CD1c-positive myeloid dendritic cell (primary cell): Measurements from ENCODE around the gene GPN2.
"Not testable (repeated sequence)": the region's sequence is repeated elsewhere in the genome, so short reads cannot be mapped to it uniquely, and the experiment has no call there.

Experiments
- DNase-seq: peaks from one replicate; pipeline ENCODE4 v3.0.0-alpha.2; 2016; ENCODE audit errors: extremely low spot score

Gene GPN2

GRCh38 chr1:26858160-26858559 is 31.9 kb downstream of the GPN2 start:
- no peak for DNase-seq

- DNase-seq: no peak
Observed at GRCh38 chr1:26857473-26858060, 32.5 kb downstream of the GPN2 start.

- no peak for DNase-seq
Observed at GRCh38 chr1:26856604-26857469, 33.2 kb downstream of the GPN2 start.

DNA sequence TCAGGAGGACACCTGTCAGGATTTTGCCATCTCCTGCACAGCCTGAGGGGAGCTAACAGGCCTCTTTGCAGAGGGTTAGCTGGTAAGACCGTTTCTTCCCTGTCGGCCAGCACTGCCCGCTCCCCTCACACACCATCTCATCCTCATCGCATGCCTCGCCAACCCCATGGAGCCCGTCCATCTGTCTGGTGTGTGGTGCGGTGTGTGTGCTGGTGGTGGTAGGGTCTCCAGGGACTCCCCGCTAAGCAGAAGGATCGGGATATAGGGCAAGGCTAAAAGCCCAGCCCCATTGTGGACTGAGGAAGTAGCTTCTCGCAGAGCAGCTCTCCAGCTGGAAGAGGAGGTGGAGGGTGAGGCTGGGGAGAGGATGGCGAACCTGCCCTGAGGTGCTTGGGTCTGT is 33.9 kb downstream of the GPN2 start:
- DNase-seq: no peak

DNA sequence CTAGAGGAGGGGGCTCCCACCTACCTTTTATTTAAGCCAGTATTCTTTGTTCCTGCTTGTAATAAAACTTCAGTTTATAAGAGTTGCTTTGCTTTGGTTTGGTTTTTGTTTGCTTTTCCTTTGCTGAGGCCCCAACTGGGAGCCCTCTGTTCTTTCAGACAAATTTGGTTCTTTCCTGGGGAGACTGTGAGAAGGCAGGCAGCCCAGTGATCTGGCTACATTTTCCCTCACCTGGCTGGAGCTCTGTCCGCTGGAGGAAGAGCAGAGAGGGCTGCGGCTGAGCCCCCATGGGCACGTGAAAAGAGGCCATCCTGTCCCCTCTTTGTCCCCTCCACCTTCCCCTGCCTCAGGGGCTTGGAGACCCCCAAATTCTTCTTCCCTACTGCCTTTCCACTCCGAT is 34.4 kb downstream of the GPN2 start:
- DNase-seq: no peak

- DNase-seq: no peak
Observed at GRCh38 chr1:26854906-26855305, 35.2 kb downstream of the GPN2 start.

- DNase-seq: no peak
Observed at GRCh38 chr1:26853600-26853999, 36.5 kb downstream of the GPN2 start.

GRCh38 chr1:26853156-26853555 is 36.9 kb downstream of the GPN2 start:
- DNase-seq: peak; percentile 83

DNA sequence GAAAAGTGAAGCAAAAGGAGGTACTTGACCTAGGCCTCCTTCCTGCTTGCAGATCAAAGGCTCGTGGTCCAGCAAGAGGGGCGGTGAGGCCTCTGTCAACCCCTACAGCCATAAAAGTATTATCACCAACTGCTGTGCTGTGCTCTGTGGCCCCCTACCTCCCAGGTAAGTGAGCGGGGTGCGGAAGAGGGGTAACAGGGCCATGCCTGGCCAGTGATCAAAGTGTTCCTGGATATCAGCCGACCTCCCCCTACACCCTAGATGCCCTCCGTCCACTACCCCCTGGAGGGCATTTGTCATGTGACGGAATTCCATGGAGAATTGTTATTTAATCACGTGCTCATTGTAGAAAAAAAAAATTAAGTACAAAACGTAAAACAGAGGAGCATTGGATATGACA is 37.4 kb downstream of the GPN2 start:
- DNase-seq: no peak

DNA sequence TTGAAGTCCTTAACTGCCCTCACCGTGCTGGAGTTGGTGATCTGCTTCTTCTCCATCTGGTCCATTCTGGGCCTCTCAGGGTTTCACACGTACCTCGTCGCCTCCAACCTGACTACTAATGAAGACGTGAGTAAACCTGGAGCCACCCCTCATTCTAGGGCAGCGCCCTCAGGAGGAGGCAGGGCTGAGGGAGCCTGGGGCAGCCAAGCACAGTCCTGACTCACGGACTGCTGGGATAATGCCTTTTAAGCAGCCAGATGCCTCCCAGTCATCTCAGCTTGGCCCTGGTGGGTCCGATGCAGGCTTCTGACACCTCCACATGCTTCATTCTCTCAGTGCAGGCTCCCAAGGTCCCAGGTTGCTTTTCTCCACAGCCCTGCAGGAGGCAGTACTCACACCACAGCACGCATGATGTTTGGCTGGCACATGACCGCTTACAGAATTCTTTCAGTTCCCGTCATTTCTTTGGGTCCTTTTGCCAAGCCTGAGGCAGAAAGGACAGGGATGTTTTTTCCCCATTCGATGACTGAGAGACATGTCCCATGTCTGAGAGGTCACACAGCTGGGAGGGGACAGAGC is 38.9 kb downstream of the GPN2 start:
- no peak for DNase-seq

DNA sequence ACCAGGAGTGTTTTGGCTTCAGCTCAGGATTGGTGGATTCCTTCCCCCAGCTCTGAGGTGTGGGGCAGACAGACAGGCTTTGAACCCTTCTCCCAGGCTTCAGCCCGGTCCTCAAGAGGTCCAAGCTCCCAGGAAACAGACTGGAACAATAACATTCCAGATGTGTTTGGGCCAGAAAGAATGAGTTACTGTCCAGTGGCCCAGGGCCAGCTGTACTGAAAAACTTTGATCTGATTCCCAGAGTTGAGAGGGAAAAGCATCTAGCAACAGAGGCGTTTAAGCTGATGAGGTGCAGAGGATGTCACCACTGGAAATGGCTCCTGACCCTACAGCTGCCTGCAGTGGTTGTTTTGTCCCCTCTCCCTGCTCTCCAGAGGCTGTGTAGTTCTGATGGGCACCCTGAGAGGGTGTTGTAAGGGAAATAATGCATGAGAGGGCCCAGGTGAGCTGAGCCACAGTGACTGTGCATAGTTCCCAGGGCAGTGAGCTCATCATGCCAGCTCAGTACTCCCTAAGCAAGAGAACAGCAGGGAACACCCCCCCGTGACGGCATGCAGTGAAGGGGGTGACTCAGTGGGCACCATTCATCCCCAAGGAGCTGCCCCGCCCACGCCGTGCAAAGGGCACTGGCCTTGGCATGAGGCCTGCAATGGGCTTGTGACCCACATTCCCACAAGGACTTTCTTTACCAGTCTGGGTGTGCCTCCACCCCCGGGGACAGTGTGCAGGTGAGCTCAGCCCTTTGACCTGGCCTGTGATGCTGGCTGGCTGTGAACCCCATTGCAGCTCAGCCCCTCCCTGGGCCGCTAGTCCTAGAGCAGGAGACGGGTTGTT is 40.9 kb downstream of the GPN2 start:
- no peak for DNase-seq

DNA sequence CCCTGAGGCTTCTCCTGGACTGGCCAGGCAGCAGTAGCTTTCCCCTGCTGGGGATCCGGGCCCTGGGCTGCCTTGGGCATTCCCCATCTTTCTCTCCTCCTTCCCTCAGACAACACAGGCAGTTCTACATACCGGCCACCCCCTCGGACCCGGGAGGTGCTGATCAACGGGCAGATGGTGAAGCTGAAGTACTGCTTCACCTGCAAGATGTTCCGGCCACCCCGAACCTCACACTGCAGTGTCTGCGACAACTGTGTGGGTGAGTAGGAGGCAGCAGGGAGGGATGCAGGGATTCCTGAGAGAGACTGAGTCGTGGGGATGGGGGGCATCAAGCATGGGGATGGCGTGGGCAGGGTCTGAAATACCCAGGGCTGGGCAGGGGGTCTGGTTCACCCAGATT is 41.6 kb downstream of the GPN2 start:
- no peak for DNase-seq

DNA sequence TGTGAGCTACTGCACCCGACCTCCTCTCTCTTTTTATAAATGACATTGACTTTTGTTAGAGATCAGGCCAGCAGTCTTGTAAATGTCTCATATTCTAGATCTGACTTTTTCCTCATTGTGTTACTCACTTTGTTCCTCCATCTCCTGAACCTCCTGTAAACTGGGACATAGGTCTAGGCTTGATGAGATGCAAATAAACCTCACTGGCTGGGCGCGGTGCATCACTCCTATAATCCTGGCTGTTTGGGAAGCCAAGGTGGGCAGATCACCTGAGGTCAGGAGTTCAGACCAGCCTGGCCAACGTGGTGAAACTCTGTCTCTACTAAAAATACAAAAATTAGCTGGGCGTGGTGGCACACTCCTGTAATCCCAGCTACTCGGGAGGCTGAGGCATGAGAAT is 42.3 kb downstream of the GPN2 start:
- DNase-seq: not testable (repeated sequence)

DNA sequence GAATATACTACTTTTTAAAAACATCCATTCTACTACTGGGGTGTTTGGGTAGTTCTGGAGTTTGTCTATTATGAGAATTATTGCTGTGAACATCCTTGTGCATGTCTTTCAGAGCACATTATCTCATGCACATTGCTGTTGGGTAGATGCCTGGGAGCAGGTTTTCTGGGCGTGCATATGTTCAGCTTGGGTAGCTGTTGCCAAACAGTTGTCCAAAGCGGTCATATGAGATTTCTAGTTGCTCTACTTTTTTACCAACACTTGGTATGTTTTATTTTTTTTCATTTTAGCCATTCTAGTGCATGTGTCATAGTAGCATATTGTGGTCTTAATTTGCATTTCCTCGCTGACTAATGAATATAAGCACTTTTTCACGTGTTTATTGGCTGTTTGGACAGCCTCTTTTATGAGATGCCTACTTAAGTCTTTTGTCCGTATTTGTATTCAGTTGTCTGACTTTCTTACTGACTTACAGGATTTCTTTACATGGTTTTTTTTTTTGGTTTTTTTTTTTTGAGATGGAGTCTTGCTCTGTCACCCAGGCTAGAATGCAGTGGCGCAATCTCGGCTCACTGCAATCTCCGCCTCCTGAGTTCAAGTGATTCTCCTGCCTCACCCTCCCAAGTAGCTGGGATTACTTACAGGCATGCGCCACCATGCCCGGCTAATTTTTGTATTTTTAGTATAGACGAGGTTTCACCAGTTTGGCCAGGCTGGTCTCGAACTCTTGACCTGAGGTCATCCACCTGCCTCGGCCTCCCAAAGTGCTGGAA is 45.5 kb downstream of the GPN2 start:
- no peak for DNase-seq

GRCh38 chr1:26839779-26840178 is 50.3 kb downstream of the GPN2 start:
- DNase-seq: no peak

DNA sequence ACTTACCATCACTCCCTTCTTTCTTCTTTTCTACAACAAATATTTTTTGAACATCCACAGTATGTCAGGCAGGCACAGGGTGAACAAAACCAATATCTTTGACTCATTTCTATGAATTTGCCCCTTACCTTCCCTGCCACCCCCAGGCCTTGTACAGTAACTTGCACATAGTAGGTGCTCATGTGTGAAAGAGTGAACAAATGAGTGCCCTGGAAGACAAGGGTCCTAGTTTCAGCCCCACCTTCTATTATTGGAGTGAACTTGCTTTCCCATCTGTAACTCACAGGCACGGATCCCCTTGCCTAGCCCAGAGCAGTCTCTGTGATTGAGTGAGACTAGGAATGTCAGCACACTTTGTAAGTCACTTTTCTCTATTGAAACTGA is 50.8 kb downstream of the GPN2 start:
- no peak for DNase-seq

DNA sequence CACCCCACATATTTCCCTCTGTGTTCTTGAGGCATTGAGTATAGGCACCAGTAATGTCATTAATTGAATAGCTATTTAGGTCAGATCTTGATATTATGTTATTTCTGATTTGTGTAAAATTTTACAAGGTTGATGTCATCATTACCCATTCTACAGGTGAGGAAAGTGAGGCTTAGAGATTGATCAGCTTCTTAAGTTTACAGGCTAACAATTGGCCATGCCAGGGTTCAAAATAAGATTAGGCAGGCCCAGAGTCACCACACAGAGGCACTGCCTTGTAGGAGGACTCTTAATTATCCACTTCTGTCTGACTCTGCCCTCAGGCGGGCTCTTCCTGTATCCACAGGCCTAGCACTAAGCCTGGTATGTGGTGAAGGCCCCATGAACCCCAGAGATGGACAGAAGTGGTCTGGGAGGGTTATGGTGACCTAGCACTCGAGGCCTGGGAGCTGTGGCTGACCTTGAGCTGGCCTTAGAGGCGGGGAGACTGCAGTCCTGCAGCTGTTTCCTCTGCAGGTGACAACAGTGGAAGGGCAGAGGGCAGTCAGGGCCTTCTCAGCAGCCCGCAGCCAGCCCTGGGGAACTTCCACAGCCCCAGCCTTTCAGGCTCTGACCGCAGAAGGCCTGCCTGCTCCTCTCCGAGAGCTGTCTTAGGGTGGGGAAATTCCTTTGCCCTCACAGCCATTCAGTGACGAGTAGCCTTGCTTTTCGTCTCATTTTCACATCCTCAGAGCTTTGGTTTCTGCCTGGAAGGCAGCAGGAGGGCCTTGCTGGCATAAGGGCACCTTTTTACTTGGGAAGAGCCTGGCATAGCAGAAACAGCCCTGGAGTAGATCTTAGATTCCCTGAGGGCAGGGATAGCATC is 51.4 kb downstream of the GPN2 start:
- no peak for DNase-seq

GRCh38 chr1:26837665-26838064 is 52.4 kb downstream of the GPN2 start:
- DNase-seq: not testable (repeated sequence)

- peak; percentile 68 for DNase-seq
Observed at GRCh38 chr1:26833432-26834405, 56.4 kb downstream of the GPN2 start.
